ENCODE results near the gene CREG2.

- TF ChIP-seq REST (IDR thresholded peaks at IDR 0.05; ENCODE audit: insufficient read depth in 1 of 2, low read depth in 2 of 2, low read length in 2 of 2) (no peak), POLR2AphosphoS5 (IDR thresholded peaks at IDR 0.05; ENCODE audit: low read depth, low read length) (no peak)
Measured at GRCh38 chr2:101367508-101367907, 19.8 kb downstream of the CREG2 start.
